WTC11 (cell line): ENCODE results near the gene FRMD4A. TPM values are rescaled to one million over a fixed set of nuclear protein-coding genes. Genes with fewer than 3 reads are reported as not detected.

Experiments used
- ATAC-seq: fragments of 200-7000 bp; cut with Tn5 transposase; 2 replicates; pipeline ENCODE4 v1.10.0; 2021; ENCODE audit warnings: mild to moderate bottlenecking, moderate library complexity
- CTCF ChIA-PET: fragments of 300-600 bp; sonication (Branson Sonifier 250); formaldehyde crosslinking; loops from one replicate; lab custom pipeline; 2021; ENCODE audit warnings: antibody characterized with exemption; lab: Charles Lee
- POLR2A ChIA-PET: fragments of 350-600 bp; sonication (Branson Sonifier 250); formaldehyde crosslinking; loops from one replicate; lab custom pipeline; 2021; ENCODE audit warnings: antibody characterized with exemption; lab: Charles Lee
- DNase-seq: peaks from one replicate; pipeline ENCODE4 v3.0.0; 2021; ENCODE audit warnings: low spot score
- H3K27ac Mint-ChIP-seq: 2 replicates; pipeline ENCODE4 v1.8.0; 2021; ENCODE audit warnings: mixed read lengths
- H3K27me3 Mint-ChIP-seq: 2 replicates; pipeline ENCODE4 v1.8.0; 2021; ENCODE audit warnings: low read depth, mild to moderate bottlenecking, moderate library complexity, mixed read lengths
- H3K36me3 Mint-ChIP-seq: 2 replicates; pipeline ENCODE4 v1.8.0; 2021; ENCODE audit warnings: mixed read lengths
- H3K4me1 Mint-ChIP-seq: 2 replicates; pipeline ENCODE4 v1.8.0; 2022; ENCODE audit warnings: mixed read lengths
- H3K4me3 Mint-ChIP-seq: 2 replicates; pipeline ENCODE4 v1.8.0; 2021; ENCODE audit warnings: mild to moderate bottlenecking, moderate library complexity, mixed read lengths
- H3K9me3 Mint-ChIP-seq: 2 replicates; pipeline ENCODE4 v1.8.0; 2021; ENCODE audit warnings: mixed read lengths
- ATF1 ChIP-seq: sonication (generic); formaldehyde crosslinking; IDR thresholded peaks from 2 replicates; pipeline ENCODE4 v1.8.1; 2023; ENCODE audit warnings: mild to moderate bottlenecking, moderate library complexity, missing genetic modification reagents
- ATF3 ChIP-seq: sonication (generic); formaldehyde crosslinking; conservative IDR thresholded peaks from 2 replicates; pipeline ENCODE4 v1.8.1; 2022; ENCODE audit warnings: mild to moderate bottlenecking, missing genetic modification reagents
- CREB1 ChIP-seq: sonication (generic); formaldehyde crosslinking; IDR thresholded peaks from 2 replicates; pipeline ENCODE4 v1.8.0; 2023; ENCODE audit warnings: mild to moderate bottlenecking, missing genetic modification reagents
- CREM ChIP-seq: sonication (generic); formaldehyde crosslinking; IDR thresholded peaks from 2 replicates; pipeline ENCODE4 v1.8.1; 2022; ENCODE audit warnings: mild to moderate bottlenecking, missing genetic modification reagents, moderate library complexity
- ETV6 ChIP-seq: sonication (generic); formaldehyde crosslinking; IDR thresholded peaks from 2 replicates; pipeline ENCODE4 v1.8.1; 2022; ENCODE audit warnings: mild to moderate bottlenecking, missing genetic modification reagents
- FOXK1 ChIP-seq: sonication (generic); formaldehyde crosslinking; IDR thresholded peaks from 2 replicates; pipeline ENCODE4 v1.8.0; 2022; ENCODE audit warnings: mild to moderate bottlenecking, moderate library complexity, missing genetic modification reagents
- GABPB1 ChIP-seq: sonication (generic); formaldehyde crosslinking; IDR thresholded peaks from 2 replicates; pipeline ENCODE4 v1.8.1; 2023; ENCODE audit warnings: mild to moderate bottlenecking, missing genetic modification reagents
- HMGA2 ChIP-seq: fragments of 250-450 bp; sonication (Bioruptor Pico); IDR thresholded peaks from 2 replicates; pipeline ENCODE4 v1.4.0; 2021; ENCODE audit warnings: mild to moderate bottlenecking, moderate library complexity
- IRF2 ChIP-seq: sonication (generic); formaldehyde crosslinking; IDR thresholded peaks from 2 replicates; pipeline ENCODE4 v1.8.0; 2022; ENCODE audit warnings: low read depth, missing genetic modification reagents, borderline replicate concordance
- JAZF1 ChIP-seq: fragments of 250-450 bp; sonication (Bioruptor Pico); IDR thresholded peaks from 2 replicates; pipeline ENCODE4 v1.9.0; 2021; ENCODE audit warnings: moderate library complexity, mild to moderate bottlenecking, inconsistent platforms
- MXD4 ChIP-seq: fragments of 250-450 bp; sonication (Bioruptor Pico); IDR thresholded peaks from 2 replicates; pipeline ENCODE4 v1.8.0; 2021; ENCODE audit warnings: mild to moderate bottlenecking, moderate library complexity, borderline replicate concordance
- NFE2L1 ChIP-seq: sonication (generic); formaldehyde crosslinking; IDR thresholded peaks from 2 replicates; pipeline ENCODE4 v1.8.1; 2023; ENCODE audit warnings: missing genetic modification reagents
- NFYB ChIP-seq: sonication (generic); formaldehyde crosslinking; conservative IDR thresholded peaks from 2 replicates; pipeline ENCODE4 v1.8.0; 2022; ENCODE audit warnings: low read depth, missing genetic modification reagents
- NR3C1 ChIP-seq: sonication (generic); formaldehyde crosslinking; conservative IDR thresholded peaks from 2 replicates; pipeline ENCODE4 v1.8.1; 2023; ENCODE audit warnings: low read depth, mild to moderate bottlenecking, missing genetic modification reagents
- SP1 ChIP-seq: sonication (generic); formaldehyde crosslinking; conservative IDR thresholded peaks from 2 replicates; pipeline ENCODE4 v1.8.1; 2022; ENCODE audit warnings: missing genetic modification reagents
- TEAD1 ChIP-seq: sonication (generic); formaldehyde crosslinking; IDR thresholded peaks from 2 replicates; pipeline ENCODE4 v1.8.0; 2022; ENCODE audit warnings: mild to moderate bottlenecking, missing genetic modification reagents
- USF1 ChIP-seq: sonication (generic); formaldehyde crosslinking; IDR thresholded peaks from 2 replicates; pipeline ENCODE4 v1.8.0; 2022; ENCODE audit warnings: mild to moderate bottlenecking, missing genetic modification reagents
- ZBTB21 ChIP-seq: sonication (generic); formaldehyde crosslinking; IDR thresholded peaks from 2 replicates; pipeline ENCODE4 v1.8.1; 2023; ENCODE audit warnings: mild to moderate bottlenecking, missing genetic modification reagents, borderline replicate concordance
- ZNF121 ChIP-seq: sonication (generic); formaldehyde crosslinking; IDR thresholded peaks from 2 replicates; pipeline ENCODE4 v1.8.0; 2023; ENCODE audit warnings: missing genetic modification reagents
- ZNF232 ChIP-seq: sonication (generic); formaldehyde crosslinking; IDR thresholded peaks from 2 replicates; pipeline ENCODE4 v1.8.0; 2022; ENCODE audit warnings: mild to moderate bottlenecking, missing genetic modification reagents
- ZNF263 ChIP-seq: sonication (generic); formaldehyde crosslinking; IDR thresholded peaks from 2 replicates; pipeline ENCODE4 v1.8.1; 2022; ENCODE audit warnings: low read depth, mild to moderate bottlenecking, moderate library complexity, missing genetic modification reagents
- ZNF671 ChIP-seq: fragments of 250-450 bp; sonication (Bioruptor Pico); IDR thresholded peaks from 2 replicates; pipeline ENCODE4 v1.8.0; 2021; ENCODE audit warnings: mild to moderate bottlenecking
- ZSCAN18 ChIP-seq: fragments of 250-450 bp; sonication (Bioruptor Pico); IDR thresholded peaks from 2 replicates; pipeline ENCODE4 v2.1.2; 2022; ENCODE audit warnings: mild to moderate bottlenecking, moderate library complexity
- total RNA-seq: library from RNA; stranded (reverse); gene quantifications from 3 replicates; pipeline ENCODE4 v1.2.3, GENCODE V29; 2021
- TF ChIP-seq, protein P1 (sequence below): sonication (generic); formaldehyde crosslinking; IDR thresholded peaks from 2 replicates; pipeline ENCODE4 v1.8.1; 2023; ENCODE audit warnings: mild to moderate bottlenecking, missing genetic modification reagents, moderate library complexity
- TF ChIP-seq, protein P2 (sequence below): fragments of 250-450 bp; sonication (Bioruptor Pico); IDR thresholded peaks from 2 replicates; pipeline ENCODE4 v1.8.0; 2021; ENCODE audit warnings: mild to moderate bottlenecking
- TF ChIP-seq, protein P3 (sequence below): sonication (generic); formaldehyde crosslinking; IDR thresholded peaks from 2 replicates; pipeline ENCODE4 v1.8.0; 2022; ENCODE audit warnings: mild to moderate bottlenecking, missing genetic modification reagents

FRMD4A gene
- total RNA-seq, 1 experiment from 2014 or later = 35.5 TPM

- DNase-seq (no peak), ATAC-seq (no peak)
- Mint-ChIP-seq H3K27me3 (no peaks in the 10 kb centered on the region), H3K9me3 (no peaks in the 10 kb centered on the region), H3K36me3 (no peaks in the 10 kb centered on the region), H3K4me3 (no peak overlapping the region), H3K27ac (no peak overlapping the region), H3K4me1 (peaks cover 4% of the 10 kb centered on the region)
- POLR2A ChIA-PET = no interaction called here
- CTCF ChIA-PET = no interaction called here
- TF ChIP-seq, protein P1, sequence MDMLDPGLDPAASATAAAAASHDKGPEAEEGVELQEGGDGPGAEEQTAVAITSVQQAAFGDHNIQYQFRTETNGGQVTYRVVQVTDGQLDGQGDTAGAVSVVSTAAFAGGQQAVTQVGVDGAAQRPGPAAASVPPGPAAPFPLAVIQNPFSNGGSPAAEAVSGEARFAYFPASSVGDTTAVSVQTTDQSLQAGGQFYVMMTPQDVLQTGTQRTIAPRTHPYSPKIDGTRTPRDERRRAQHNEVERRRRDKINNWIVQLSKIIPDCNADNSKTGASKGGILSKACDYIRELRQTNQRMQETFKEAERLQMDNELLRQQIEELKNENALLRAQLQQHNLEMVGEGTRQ (CRISPR knock-in tag) = no peak
- TF ChIP-seq NR3C1 (CRISPR knock-in tag) = no peak
- TF ChIP-seq IRF2 (CRISPR knock-in tag) = no peak
- TF ChIP-seq CREM (CRISPR knock-in tag) = no peak
- no peak for TF ChIP-seq ZNF671 (CRISPR knock-in tag)
- TF ChIP-seq GABPB1 (CRISPR knock-in tag) = no peak
- TF ChIP-seq ATF1 = no peak
- TF ChIP-seq MXD4 (CRISPR knock-in tag) = no peak
- no peak for TF ChIP-seq ZNF121 (CRISPR knock-in tag)
- TF ChIP-seq FOXK1 = no peak
- no peak for TF ChIP-seq USF1 (CRISPR knock-in tag)
- TF ChIP-seq, all 79 proteins: peak for 0
Observed at GRCh38 chr10:13860886-13861285, 469.8 kb downstream of the FRMD4A start.

GRCh38 chr10:13859979-13860654 is 470.6 kb downstream of the FRMD4A start:
- ChIA-PET CTCF (no interaction called here), POLR2A (no interaction called here)
- no peak overlapping the region for H3K27ac Mint-ChIP-seq

GRCh38 chr10:13858709-13859108 is 472.0 kb downstream of the FRMD4A start:
- ChIA-PET CTCF (interaction anchor here (0.7 kb wide), 1 partner anchor 12 kb away, joined by 3 read pairs; no protein-coding TSS in a partner anchor), POLR2A (no interaction called here)
- Mint-ChIP-seq H3K9me3 (no peaks in the 10 kb centered on the region), H3K36me3 (no peaks in the 10 kb centered on the region), H3K27ac (no peak overlapping the region; the same call in 1 of the 2 replicates), H3K4me1 (no peaks in the 10 kb centered on the region; the same call in 1 of the 2 replicates), H3K27me3 (no peaks in the 10 kb centered on the region), H3K4me3 (no peak overlapping the region)
- DNase-seq = no peak
- TF ChIP-seq ZSCAN18 (no peak), ATF3 (no peak), ZNF121 (CRISPR knock-in tag) (no peak), TEAD1 (CRISPR knock-in tag) (no peak), NFE2L1 (no peak), SP1 (CRISPR knock-in tag) (no peak), ETV6 (CRISPR knock-in tag) (no peak), NFYB (CRISPR knock-in tag) (no peak), JAZF1 (CRISPR knock-in tag) (no peak), ZNF232 (CRISPR knock-in tag) (no peak), CREB1 (CRISPR knock-in tag) (no peak), ZNF263 (CRISPR knock-in tag) (no peak), HMGA2 (CRISPR knock-in tag) (no peak), ATF1 (no peak)
- TF ChIP-seq, protein P2, sequence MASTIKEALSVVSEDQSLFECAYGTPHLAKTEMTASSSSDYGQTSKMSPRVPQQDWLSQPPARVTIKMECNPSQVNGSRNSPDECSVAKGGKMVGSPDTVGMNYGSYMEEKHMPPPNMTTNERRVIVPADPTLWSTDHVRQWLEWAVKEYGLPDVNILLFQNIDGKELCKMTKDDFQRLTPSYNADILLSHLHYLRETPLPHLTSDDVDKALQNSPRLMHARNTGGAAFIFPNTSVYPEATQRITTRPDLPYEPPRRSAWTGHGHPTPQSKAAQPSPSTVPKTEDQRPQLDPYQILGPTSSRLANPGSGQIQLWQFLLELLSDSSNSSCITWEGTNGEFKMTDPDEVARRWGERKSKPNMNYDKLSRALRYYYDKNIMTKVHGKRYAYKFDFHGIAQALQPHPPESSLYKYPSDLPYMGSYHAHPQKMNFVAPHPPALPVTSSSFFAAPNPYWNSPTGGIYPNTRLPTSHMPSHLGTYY (CRISPR knock-in tag) = no peak
- TF ChIP-seq, protein P3, sequence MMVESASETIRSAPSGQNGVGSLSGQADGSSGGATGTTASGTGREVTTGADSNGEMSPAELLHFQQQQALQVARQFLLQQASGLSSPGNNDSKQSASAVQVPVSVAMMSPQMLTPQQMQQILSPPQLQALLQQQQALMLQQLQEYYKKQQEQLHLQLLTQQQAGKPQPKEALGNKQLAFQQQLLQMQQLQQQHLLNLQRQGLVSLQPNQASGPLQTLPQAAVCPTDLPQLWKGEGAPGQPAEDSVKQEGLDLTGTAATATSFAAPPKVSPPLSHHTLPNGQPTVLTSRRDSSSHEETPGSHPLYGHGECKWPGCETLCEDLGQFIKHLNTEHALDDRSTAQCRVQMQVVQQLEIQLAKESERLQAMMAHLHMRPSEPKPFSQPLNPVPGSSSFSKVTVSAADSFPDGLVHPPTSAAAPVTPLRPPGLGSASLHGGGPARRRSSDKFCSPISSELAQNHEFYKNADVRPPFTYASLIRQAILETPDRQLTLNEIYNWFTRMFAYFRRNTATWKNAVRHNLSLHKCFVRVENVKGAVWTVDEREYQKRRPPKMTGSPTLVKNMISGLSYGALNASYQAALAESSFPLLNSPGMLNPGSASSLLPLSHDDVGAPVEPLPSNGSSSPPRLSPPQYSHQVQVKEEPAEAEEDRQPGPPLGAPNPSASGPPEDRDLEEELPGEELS (CRISPR knock-in tag) = no peak
- ATAC-seq = no peak

More at GRCh38 chr10:13859979-13860654, 470.6 kb downstream of the FRMD4A start:
- no peak for TF ChIP-seq ZBTB21 (CRISPR knock-in tag)
- H3K36me3 Mint-ChIP-seq = no peaks in the 10 kb centered on the region
- ATAC-seq (no peak), DNase-seq (no peak)
- H3K4me1 Mint-ChIP-seq = no peaks in the 10 kb centered on the region; the same call in 1 of the 2 replicates
- H3K27me3 Mint-ChIP-seq = no peaks in the 10 kb centered on the region
- no peaks in the 10 kb centered on the region for H3K9me3 Mint-ChIP-seq
- H3K4me3 Mint-ChIP-seq = no peak overlapping the region
